ENCODE data around the gene ZNF850. TPM values are rescaled to one million over a fixed set of nuclear protein-coding genes. Genes with fewer than 3 reads are reported as not detected.

Gene ZNF850
- total and polyA plus RNA-seq, 2 of the 8 experiments (the other 6 are each of a cell fraction or from before 2014, with no cell fraction given), result 6.7 to 21.2 TPM

DNA sequence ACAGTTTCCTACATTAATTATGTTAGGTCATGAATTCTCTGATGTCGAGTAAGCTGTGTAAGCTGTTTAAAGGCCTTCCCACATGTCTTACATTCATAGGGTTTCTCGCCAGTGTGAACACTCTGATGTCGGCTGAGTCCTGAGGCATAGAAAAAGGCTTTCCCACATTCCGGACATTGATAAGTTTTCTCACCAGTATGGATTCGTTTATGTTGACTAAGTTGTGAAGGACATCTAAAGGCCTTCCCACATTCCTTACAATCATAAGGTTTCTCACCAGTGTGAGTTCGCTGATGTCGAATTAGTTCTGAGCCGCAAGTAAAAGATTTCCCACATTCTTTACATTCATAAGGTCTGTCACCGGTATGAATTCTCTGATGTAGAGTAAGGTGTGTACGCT lies 24.9 kb downstream of the ZNF850 start:
- Histone ChIP-seq H2BK12ac (ENCODE audit: low read depth, low read length) (no peak overlapping the region), H4K8ac (ENCODE audit: extremely low read depth, insufficient read depth, low read length) (no peak overlapping the region), H3K36me3 (ENCODE audit: control insufficient read depth in 2 of 4, insufficient read depth in 4 of 4, low read length in 3 of 4) (peaks cover 26 to 86% (median 61%) of the 10 kb centered on the region in 4 experiments), H3K9ac (replicated peaks in 1 of 4; ENCODE audit: extremely low read depth in 1 of 4, low read depth in 3 of 4, low read length in 3 of 4) (no peak overlapping the region), H3K79me2 (ENCODE audit: control insufficient read depth in 1 of 2, insufficient read depth in 2 of 2, low read length in 2 of 2) (peaks cover 0 to 4% of the 10 kb centered on the region in 2 experiments; a peak in 1 of 4 replicates), H2AFZ (ENCODE audit: low read length) (no peak overlapping the region), H3K4me2 (ENCODE audit: insufficient read depth in 1 of 2, low read depth in 2 of 2, low read length in 2 of 2) (no peak overlapping the region), H3K27ac (ENCODE audit: low read depth, low read length) (no peak overlapping the region), H3K56ac (replicated peaks; ENCODE audit: insufficient read length, low read depth, low read length) (no peak overlapping the region), H3K23me2 (ENCODE audit: low read depth, low read length) (no peaks in the 10 kb centered on the region), H2AK5ac (ENCODE audit: low read depth, low read length) (no peak overlapping the region), H3K4me1 (replicated peaks in 1 of 4; ENCODE audit: control insufficient read depth in 3 of 4, insufficient read depth in 4 of 4, low read length in 3 of 4) (no peaks in the 10 kb centered on the region), H2BK15ac (ENCODE audit: low read length) (no peak overlapping the region), H3K18ac (ENCODE audit: extremely low read depth, low read length) (no peak overlapping the region), H2BK120ac (replicated peaks; ENCODE audit: low read depth, low read length) (no peak overlapping the region), H3K79me1 (ENCODE audit: low read depth, low read length) (no peaks in the 10 kb centered on the region), H3K4ac (replicated peaks; ENCODE audit: insufficient read length, low read depth, low read length) (no peak overlapping the region), H3K14ac (ENCODE audit: insufficient read length) (no peak overlapping the region), H4K20me1 (replicated peaks in 1 of 2; ENCODE audit: control insufficient read depth in 1 of 2, insufficient read depth in 2 of 2, low read length in 2 of 2) (no peaks in the 10 kb centered on the region), H2BK20ac (ENCODE audit: low read length) (no peak overlapping the region), H3K9me3 (ENCODE audit: insufficient read depth in 2 of 2, low read depth in 1 of 2, low read length in 1 of 2) (peaks cover 79 to 86% of the 10 kb centered on the region in 2 experiments), H4K5ac (ENCODE audit: insufficient read length, low read depth, low read length) (no peak overlapping the region), H3K4me3 (ENCODE audit: extremely low read depth in 1 of 4, insufficient read depth in 2 of 4, low read depth in 3 of 4, low read length in 4 of 4) (peak overlapping the region in 1 of 4 experiments; percentile 33; a peak in 1 of 8 replicates), H2BK5ac (ENCODE audit: low read depth, low read length) (no peak overlapping the region), H4K91ac (replicated peaks; ENCODE audit: insufficient read length, low read length) (no peak overlapping the region), H3K27me3 (replicated peaks in 1 of 4; ENCODE audit: control insufficient read depth in 3 of 4, extremely low read depth in 1 of 4, insufficient read depth in 3 of 4, low read length in 3 of 4) (no peaks in the 10 kb centered on the region), H3K23ac (ENCODE audit: insufficient read length) (no peak overlapping the region)
- DNase-seq (ENCODE audit: low read depth in 1 of 2, low spot score in 2 of 2), result no peak
- POLR2A ChIA-PET (ENCODE audit: partially characterized antibody), result no interaction called here
- 0 out of 2 replicates have a peak, but pooled peaks have one; percentile 71 for TF ChIP-seq GTF2F1 (IDR thresholded peaks at IDR 0.05; ENCODE audit: borderline replicate concordance, low read depth, low read length)
- TF ChIP-seq BCL11A (IDR thresholded peaks at IDR 0.05; ENCODE audit: low read depth in 2 of 2, low read length in 2 of 2), result no peak
- no peak for FAIRE-seq
- CTCF ChIA-PET (ENCODE audit: partially characterized antibody), result no interaction called here
- WGBS, 2 experiments (ENCODE audit: extremely low coverage in 1 of 2, insufficient coverage in 1 of 2, insufficient read length in 1 of 2, insufficient replicate concordance in 2 of 2, low coverage in 1 of 2, low lambda C conversion rate in 2 of 2, missing lambda C conversion rate in 1 of 2), result 95% methylated on average over 10 of the region's 10 CpGs; no CpG with 5 or more reads in 1 of the 2 experiments

All from H1 (cell line).